ENCODE data around the gene LAMA1.
"Not testable (repeated sequence)": the region's sequence is repeated elsewhere in the genome, so short reads cannot be mapped to it uniquely, and the experiment has no call there.

LAMA1 gene

DNA sequence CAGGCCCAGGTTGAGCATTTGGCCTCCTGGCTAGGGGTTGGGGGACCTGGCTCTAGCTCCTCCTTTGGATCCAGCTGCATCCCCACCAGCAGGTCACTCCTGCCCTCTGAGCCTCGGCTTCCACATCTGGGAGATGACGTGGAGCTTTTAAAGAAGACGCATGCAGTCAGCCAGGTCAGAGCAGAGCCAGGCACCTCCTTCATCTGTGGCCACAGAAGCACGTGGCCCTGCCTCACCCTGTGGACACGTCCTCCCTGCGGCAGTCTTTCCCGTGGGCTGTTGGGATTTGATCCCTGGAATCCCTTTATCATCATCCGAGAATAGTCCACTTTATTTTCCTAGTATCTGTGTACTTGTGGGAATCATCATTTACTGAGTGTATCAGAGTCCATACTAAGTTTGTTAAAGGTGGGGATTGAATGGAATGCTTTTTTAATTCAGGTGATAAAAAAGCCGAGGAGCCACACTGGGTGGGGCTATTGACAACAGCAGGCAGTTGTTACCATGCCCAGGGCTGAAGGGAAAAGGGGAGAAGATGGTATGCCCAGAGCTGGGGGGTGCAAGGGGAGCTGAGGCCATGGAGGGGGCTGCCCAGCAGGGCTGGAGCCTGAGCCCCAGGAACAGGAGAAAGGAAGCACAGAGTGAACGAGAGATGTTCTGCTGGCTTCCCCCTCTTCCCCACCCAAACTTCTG, 170.1 kb downstream of the LAMA1 start:
- no peak for DNase-seq

- DNase-seq: no peak
These were observed 174.5 kb downstream of the LAMA1 start for GRCh38 chr18:6943143-6943542.

DNA sequence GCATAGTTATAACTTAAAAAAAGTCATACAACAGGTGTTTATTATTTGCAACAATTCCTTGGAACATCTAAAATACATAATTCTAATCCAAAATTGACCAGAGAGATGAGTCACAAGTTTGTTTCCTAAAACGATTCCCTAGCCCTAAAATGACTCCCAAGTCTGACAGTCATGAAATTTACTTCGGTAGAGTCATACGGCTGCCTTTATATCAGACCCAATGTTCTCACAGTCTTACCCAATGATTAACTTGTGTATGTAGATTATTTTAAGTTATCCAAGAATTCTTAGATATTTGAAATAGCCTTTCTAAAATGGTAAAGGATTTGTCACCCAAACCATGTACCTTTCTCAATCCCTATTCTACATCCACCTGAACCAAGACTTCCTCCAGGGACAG, 174.9 kb downstream of the LAMA1 start:
- no peak for DNase-seq

DNA sequence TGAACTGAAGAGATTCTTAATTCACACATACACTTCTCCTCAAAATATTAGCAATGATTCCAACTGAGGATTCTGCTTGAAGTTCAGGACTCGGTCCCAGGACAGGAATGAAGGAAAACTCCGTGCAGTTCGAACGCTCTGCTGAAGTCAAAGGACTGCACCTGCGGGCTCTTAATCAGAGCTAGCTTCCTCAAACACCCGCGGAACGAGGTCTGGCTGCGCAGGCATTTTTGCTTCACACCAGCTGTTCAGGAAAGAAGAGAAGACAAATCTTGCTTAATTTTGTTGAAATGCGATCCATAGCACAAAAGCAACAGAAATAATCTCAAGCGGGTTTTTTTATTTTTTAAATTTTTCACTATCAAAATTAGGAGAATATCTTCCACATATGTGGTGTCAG, 175.6 kb downstream of the LAMA1 start:
- no peak for DNase-seq

GRCh38 chr18:6940451-6940850, 177.1 kb downstream of the LAMA1 start:
- DNase-seq: no peak

- no peak for DNase-seq
These were observed 177.6 kb downstream of the LAMA1 start for GRCh38 chr18:6939972-6940371.

- DNase-seq: not testable (repeated sequence)
These were observed 179.2 kb downstream of the LAMA1 start for GRCh38 chr18:6938403-6938802.

DNA sequence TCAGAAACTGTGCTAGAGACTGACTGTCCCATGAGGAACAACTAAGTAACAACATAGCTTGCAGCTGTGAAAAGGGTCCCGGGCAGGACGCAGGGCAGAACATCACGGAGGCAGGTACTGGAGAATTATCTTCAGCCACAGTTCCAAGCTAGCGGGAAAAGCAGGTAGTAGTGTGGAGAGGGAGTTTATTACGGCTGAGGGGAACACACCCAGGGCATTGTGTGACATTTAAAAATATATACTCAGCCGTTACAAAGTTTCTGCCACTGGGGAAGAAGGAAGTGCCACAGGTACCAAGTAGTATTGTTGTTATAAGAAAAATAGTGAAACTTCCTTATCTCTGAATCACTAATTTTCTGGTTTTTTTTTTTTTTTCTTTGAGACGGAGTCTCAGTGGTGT, 179.6 kb downstream of the LAMA1 start:
- no peak for DNase-seq

- DNase-seq: no peak
These were observed 182.7 kb downstream of the LAMA1 start for GRCh38 chr18:6934859-6935258.

DNA sequence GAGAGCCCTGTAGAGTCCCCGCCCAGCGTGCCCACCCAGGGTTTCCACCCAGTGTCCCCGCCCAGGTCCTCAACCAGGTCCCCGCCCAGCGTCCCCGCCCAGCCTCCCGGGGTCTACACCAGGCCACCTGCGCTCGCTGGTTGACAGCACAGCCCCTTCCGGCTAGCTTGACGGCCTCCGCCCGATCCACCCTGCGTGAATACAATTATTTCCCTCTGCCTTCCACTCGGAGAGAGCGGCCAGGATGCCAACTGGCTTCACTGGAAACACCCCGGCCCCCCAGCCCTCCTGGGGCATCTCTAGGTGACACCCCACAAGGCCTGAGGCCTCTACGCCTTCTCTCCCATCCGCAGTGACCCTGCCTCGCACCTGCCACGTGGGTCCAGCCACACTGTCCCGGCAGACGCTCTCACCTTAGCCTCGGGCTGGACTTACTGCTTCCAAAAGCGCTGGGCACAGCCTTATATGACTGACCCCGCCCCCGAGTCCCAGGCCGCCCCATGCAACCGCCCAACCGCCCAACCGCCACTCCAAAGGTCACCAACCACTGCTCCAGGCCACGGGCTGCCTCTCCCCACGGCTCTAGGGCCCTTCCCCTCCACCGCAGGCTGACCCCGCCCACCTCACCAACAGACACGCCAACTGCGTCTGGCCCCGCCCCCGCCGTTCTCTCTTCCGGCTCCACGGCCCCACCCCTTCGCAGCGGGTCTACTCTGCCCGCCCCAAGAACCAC, 188.1 kb downstream of the LAMA1 start:
- DNase-seq: no peak

- no peak for DNase-seq
These were observed 189.2 kb downstream of the LAMA1 start for GRCh38 chr18:6928359-6928758.

- no peak for DNase-seq
These were observed 190.4 kb downstream of the LAMA1 start for GRCh38 chr18:6927153-6927552.

GRCh38 chr18:6923220-6923619, 194.4 kb downstream of the LAMA1 start:
- no peak for DNase-seq

- no peak for DNase-seq
These were observed 196.0 kb downstream of the LAMA1 start for GRCh38 chr18:6921571-6921970.

DNA sequence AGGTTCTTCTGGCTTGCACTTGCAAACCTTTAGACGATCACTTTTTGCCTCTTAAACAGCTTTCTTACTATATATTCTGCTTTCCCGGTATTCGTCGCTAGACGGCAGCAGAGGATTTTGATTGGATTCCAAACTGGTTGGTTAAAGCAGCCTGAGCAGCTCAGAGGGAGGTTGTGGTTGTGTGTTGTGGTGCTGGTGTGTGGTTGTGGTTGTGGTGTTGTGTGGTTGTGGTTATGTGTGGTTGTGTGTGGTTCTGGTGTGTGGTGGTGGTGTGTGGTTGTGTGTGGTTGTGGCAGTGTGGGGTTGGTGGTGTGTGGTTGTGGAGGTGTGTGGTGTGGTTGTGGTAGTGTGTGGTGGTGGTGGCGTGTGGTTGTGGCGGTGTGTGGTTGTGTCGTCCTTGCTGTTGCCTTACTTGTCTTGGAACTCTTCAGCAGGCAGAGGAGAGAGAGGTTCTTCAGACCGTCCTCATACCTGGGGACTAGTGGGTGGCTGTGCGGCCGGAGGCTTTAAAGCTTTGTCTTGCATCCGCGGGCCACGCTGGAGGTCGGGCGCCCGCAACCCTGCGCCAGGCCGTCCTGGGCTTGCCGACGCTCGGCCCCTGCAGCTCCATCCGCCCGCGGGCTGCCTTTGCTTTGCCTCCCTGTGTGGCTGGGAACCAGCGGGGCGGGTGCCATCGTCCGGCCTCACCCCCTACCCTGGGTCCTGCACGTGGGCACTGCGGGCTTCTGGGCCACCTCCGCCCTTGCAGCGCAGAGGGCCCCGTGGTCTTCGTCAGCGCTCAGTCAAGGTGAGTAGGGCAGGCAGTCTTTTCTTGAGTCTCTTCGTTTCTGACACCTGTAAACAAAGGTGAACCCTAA, 197.3 kb downstream of the LAMA1 start:
- DNase-seq: peak; percentile 21

- no peak for DNase-seq
These were observed 200.5 kb downstream of the LAMA1 start for GRCh38 chr18:6917072-6917471.

- no peak for DNase-seq
These were observed 216.2 kb downstream of the LAMA1 start for GRCh38 chr18:6901286-6901926.

DNA sequence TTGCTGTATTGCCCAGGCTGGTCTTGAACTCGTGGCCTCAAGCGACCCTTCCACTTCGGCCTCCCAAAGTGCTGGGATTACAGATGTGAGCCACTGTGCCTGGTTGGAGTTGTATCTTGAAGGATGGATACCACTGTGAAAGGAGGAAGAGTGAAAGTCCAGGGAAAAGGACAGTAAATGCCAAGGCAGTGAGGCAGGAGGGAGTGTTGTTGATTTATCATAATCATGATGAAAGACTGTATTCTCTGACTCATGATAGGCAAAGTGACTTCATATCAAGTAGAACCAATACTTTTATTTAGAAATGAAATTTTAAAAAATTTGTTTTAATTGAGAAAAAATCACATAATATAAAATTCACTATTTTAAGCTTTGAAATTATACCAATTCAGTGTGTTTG, 225.8 kb downstream of the LAMA1 start:
- DNase-seq: no peak

All from NCI-H146 (cell line).